GM18508 (cell line): ENCODE data around the gene FASLG.
"Not testable (repeated sequence)": the region's sequence is repeated elsewhere in the genome, so short reads cannot be mapped to it uniquely, and the experiment has no call there.

Experiments used
- ATAC-seq: cut with Tn5 transposase; IDR thresholded peaks from one replicate; pipeline ENCODE4 v1.9.1; 2021; ENCODE audit warnings: moderate number of reproducible peaks; ENCODE audit not compliant: insufficient read depth, unreplicated experiment

FASLG gene

GRCh38 chr1:172679000-172679772 is 20.3 kb downstream of the FASLG start:
- ATAC-seq = no peak

GRCh38 chr1:172680244-172680643 is 21.3 kb downstream of the FASLG start:
- ATAC-seq = no peak

GRCh38 chr1:172680733-172681275 is 21.9 kb downstream of the FASLG start:
- ATAC-seq = no peak

- no peak for ATAC-seq
Measured at GRCh38 chr1:172682812-172683211, 23.9 kb downstream of the FASLG start.

GRCh38 chr1:172686143-172686542 is 27.2 kb downstream of the FASLG start:
- ATAC-seq = no peak

GRCh38 chr1:172688428-172689085 is 29.7 kb downstream of the FASLG start:
- not testable (repeated sequence) for ATAC-seq

- not testable (repeated sequence) for ATAC-seq
Measured at GRCh38 chr1:172690925-172691324, 32.0 kb downstream of the FASLG start.

GRCh38 chr1:172697534-172698002 is 38.7 kb downstream of the FASLG start:
- no peak for ATAC-seq

- ATAC-seq = no peak
Measured at GRCh38 chr1:172698224-172698623, 39.3 kb downstream of the FASLG start.

- no peak for ATAC-seq
Measured at GRCh38 chr1:172699111-172699510, 40.2 kb downstream of the FASLG start.

- no peak for ATAC-seq
Measured at GRCh38 chr1:172699695-172700227, 40.9 kb downstream of the FASLG start.

GRCh38 chr1:172700556-172700955 is 41.7 kb downstream of the FASLG start:
- no peak for ATAC-seq

- ATAC-seq = no peak
Measured at GRCh38 chr1:172704001-172704400, 45.1 kb downstream of the FASLG start.

GRCh38 chr1:172704420-172705210 is 45.7 kb downstream of the FASLG start:
- no peak for ATAC-seq

GRCh38 chr1:172708452-172708851 is 49.5 kb downstream of the FASLG start:
- no peak for ATAC-seq

- no peak for ATAC-seq
Measured at GRCh38 chr1:172711558-172711957, 52.7 kb downstream of the FASLG start.

- no peak for ATAC-seq
Measured at GRCh38 chr1:172713466-172713865, 54.6 kb downstream of the FASLG start.
